Subcutaneous adipose tissue (tissue), 4 donors: ENCODE results near the gene NETO1. TPM values are rescaled to one million over a fixed set of nuclear protein-coding genes. Genes with fewer than 3 reads are reported as not detected.

Experiments
- CTCF ChIP-seq: fragments of 450-650 bp; IDR thresholded peaks from one replicate; pipeline ENCODE4 v1.5.1; 2016; ENCODE audit warnings: low read depth, mild to moderate bottlenecking, control low read depth, antibody characterized with exemption, moderate library complexity
- total RNA-seq, 4 donors: library from RNA; depleted of rRNA; stranded (reverse); fragments of >200 nt; gene quantifications; one replicate each; pipeline ENCODE4 v1.1.0, GENCODE V29; 2016

NETO1 gene
- total RNA-seq, 4 donors from 2014 or later, result 0.51 to 16.8 (median 2.4) TPM; not detected in 1

DNA sequence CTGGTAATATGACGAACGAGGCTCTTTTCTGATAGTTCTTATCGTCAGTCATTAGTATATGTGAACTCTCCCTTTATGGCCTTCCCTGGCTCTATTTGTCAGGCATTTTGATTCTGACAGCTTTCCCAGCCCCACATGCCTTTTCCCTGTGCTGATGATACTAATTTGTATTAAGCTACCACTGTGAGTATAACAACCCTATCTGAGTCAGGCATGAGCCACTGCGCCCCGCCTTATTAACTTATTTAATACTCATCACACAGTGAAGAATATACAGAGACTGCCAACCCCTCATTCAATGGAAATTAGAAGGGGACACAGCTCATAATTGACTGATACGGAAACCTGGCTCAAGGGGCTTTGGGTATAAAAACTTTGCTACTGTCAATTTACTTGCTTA is 140.0 kb downstream of the NETO1 start:
- TF ChIP-seq CTCF, result no peak

- no peak for TF ChIP-seq CTCF
Measured at GRCh38 chr18:72727038-72727655, 140.6 kb downstream of the NETO1 start.

DNA sequence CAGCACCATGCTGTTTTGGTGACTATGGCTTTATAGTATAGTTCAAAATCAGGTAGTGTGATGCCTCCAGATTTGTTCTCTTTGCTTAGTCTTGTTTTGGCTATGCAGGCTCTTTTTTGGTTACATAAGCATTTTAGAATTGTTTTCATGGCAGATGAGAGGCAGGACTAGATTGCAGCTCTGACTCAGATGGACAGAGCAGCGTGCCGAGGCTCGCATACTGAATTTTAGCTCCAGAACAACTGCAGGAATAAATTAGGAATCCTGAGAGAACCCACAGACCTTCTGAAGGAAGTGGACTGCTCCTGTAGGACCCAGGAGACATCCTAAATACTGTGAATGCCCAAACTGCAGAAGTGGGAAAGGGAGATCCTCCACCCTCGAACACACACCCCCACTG is 141.6 kb downstream of the NETO1 start:
- no peak for TF ChIP-seq CTCF

DNA sequence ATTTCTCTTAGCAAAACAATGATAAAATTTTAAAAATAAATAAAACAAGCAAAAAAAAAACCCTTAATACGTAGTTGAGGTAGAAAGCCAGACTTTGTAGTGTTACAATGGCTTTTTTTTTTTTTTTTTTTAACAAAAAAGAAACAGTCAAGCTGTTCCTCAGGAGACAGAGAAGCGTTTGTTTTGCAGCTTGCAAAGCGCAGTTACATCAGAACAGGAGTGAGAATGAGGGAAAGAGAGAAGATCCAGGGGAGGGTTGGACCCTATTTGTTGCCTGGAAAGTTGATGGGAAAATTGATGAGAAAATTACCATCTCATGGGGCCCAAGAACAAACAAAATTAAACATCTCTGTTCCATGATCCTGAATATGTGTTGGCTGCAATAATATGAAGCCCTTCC is 146.5 kb downstream of the NETO1 start:
- no peak for TF ChIP-seq CTCF

GRCh38 chr18:72720116-72720515 is 147.7 kb downstream of the NETO1 start:
- TF ChIP-seq CTCF, result no peak

DNA sequence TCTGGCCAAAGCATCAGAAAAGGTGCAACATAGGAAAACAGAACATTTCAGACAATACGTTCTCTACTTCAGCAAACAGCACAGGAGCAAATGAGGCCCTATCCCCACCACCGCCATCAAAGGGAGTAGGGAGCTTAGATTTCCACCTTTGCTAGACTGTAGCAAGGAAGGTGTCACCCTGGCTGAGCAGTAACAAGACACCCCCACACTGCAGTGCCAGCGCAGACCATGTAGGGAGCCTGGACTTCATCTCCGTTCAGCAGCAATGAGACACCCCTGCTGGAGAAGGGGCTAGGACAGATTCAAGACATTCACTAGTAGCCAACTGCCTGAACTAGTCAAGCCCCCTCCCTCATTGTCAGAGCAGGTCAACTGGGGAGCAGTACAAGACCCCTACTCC is 163.6 kb downstream of the NETO1 start:
- no peak for TF ChIP-seq CTCF

GRCh38 chr18:72700961-72701710 is 166.7 kb downstream of the NETO1 start:
- TF ChIP-seq CTCF, result no peak
